Panc1 (cell line): Measurements from ENCODE around the gene SLC41A3. TPM values are rescaled to one million over a fixed set of nuclear protein-coding genes. Genes with fewer than 3 reads are reported as not detected.

Experiments used
- ATAC-seq: fragments of 200-7000 bp; cut with Tn5 transposase; 2 replicates; pipeline ENCODE4 v1.9.1; 2020; ENCODE audit warnings: mild to moderate bottlenecking, moderate library complexity
- BruUV-seq: library from RNA; stranded (reverse); fragments of 400-500 nt; replicated peaks from 2 replicates; lab custom pipeline; 2021; lab: Mats Ljungman, UMichigan
- CTCF ChIA-PET: fragments of 300-600 bp; sonication (Branson Sonifier 250); formaldehyde crosslinking; loops from one replicate; lab custom pipeline; 2022; ENCODE audit warnings: antibody characterized with exemption; lab: Charles Lee
- POLR2A ChIA-PET: fragments of 300-600 bp; sonication (Branson Sonifier 250); formaldehyde crosslinking; loops from one replicate; lab custom pipeline; 2022; ENCODE audit warnings: antibody characterized with exemption; lab: Charles Lee
- DNase-seq: peaks from one replicate; pipeline ENCODE4 v3.0.0-alpha.2; 2010; ENCODE audit warnings: low read depth, low spot score
- H3K27ac ChIP-seq: 2 replicates; pipeline ENCODE4 v1.5.1; 2011; ENCODE audit warnings: mild to moderate bottlenecking, low read length, inconsistent platforms
- H3K27me3 ChIP-seq: fragments of 200-500 bp; sonication (Bioruptor generic); 2 replicates; pipeline ENCODE4 v1.6.0; 2014; ENCODE audit warnings: low read length, inconsistent platforms; ENCODE audit not compliant: control insufficient read depth, insufficient read depth
- H3K36me3 ChIP-seq: fragments of 200-500 bp; sonication (Bioruptor generic); 2 replicates; pipeline ENCODE4 v1.5.1; 2014; ENCODE audit warnings: inconsistent platforms, mild to moderate bottlenecking, low read length, moderate library complexity; ENCODE audit not compliant: control insufficient read depth, insufficient read depth
- H3K4me1 ChIP-seq: 2 replicates; pipeline ENCODE4 v1.5.1; 2011; ENCODE audit warnings: inconsistent platforms, mild to moderate bottlenecking, low read length, moderate library complexity; ENCODE audit not compliant: control insufficient read depth, insufficient read depth
- H3K4me3 ChIP-seq, 2 experiments: 2 replicates each; pipeline ENCODE4 v1.5.1; 2011 to 2012; ENCODE audit warnings: low read depth in 2 of 2, low read length in 2 of 2, mild to moderate bottlenecking in 2 of 2, inconsistent platforms in 1 of 2, moderate library complexity in 1 of 2
- H3K9me3 ChIP-seq: fragments of 200-500 bp; sonication (Bioruptor generic); 2 replicates; pipeline ENCODE4 v1.5.1; 2014; ENCODE audit warnings: low read depth, mild to moderate bottlenecking, inconsistent platforms, low read length, moderate library complexity; ENCODE audit not compliant: control insufficient read depth, insufficient read depth
- POLR2AphosphoS5 ChIP-seq: IDR thresholded peaks from 2 replicates; pipeline ENCODE4 v1.6.1; 2012; ENCODE audit warnings: mild to moderate bottlenecking, low read depth, low read length, moderate library complexity
- SIN3A ChIP-seq: IDR thresholded peaks from 2 replicates; pipeline ENCODE4 v1.6.1; 2012; ENCODE audit warnings: low read depth, mild to moderate bottlenecking, low read length, moderate library complexity, borderline replicate concordance; ENCODE audit not compliant: insufficient read depth
- TCF7L2 ChIP-seq: IDR thresholded peaks from 2 replicates; pipeline ENCODE4 v1.6.1; 2011; ENCODE audit warnings: mild to moderate bottlenecking, low read depth, low read length, inconsistent platforms
- in situ Hi-C: cut with HindIII; loops from 2 replicates; pipeline ENCODE4 v1.10.0; 2016; ENCODE audit warnings: low sequenced_read_pairs, low pct_unique_long_range_greater_than_20kb
- intact Hi-C: fragments of 100-400 bp; cut with micrococcal nuclease; formaldehyde crosslinking; loops from one replicate; pipeline ENCODE4 v1.10.0; 2022; ENCODE audit not compliant: unreplicated experiment
- total RNA-seq: library from RNA; stranded (reverse); gene quantifications from one replicate; pipeline ENCODE4 v1.2.1, GENCODE V29; 2021; ENCODE audit not compliant: unreplicated experiment
- TF ChIP-seq, protein P1 (sequence below): fragments of 450-650 bp; IDR thresholded peaks from 2 replicates; pipeline ENCODE4 v1.5.1; 2017; ENCODE audit warnings: mild to moderate bottlenecking
- TF ChIP-seq, protein P2 (sequence below), 2 experiments: IDR thresholded peaks; 2 replicates each; pipeline ENCODE4 v1.6.1; 2011 to 2012; ENCODE audit warnings: low read depth in 2 of 2, control low read depth in 1 of 2, low read length in 1 of 2, mild to moderate bottlenecking in 1 of 2, moderate library complexity in 1 of 2; ENCODE audit not compliant: insufficient read depth in 1 of 2

SLC41A3 gene
- total RNA-seq, 1 experiment from 2014 or later, result 39.0 TPM

DNA sequence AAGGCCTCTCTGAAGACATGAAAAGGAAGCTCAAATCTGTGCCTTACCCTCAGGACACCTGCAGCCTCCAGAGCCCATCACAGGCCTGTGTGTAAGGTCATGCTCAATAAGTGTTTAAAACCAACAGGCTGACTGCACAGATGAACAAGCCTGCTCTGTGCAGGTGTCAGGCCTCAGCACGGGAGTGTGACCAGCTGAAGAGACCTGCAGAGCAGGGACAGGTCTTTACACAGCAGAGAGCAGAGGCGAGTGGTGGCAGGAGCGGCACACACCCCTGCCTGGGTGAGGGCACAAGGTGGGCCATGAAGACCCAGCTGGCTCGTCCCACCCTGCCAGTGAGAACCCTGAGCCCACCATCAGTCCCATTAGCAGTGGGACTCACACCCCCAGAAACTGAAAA lies 58.1 kb downstream of the SLC41A3 start:
- intact Hi-C loops (no loop called here), in situ Hi-C loops (no loop called here)
- DNase-seq (no peak), ATAC-seq (0 out of 2 replicates have a peak, but pooled peaks have one; percentile 52)
- Histone ChIP-seq H3K9me3 (no peaks in the 10 kb centered on the region; the same call in 1 of the 2 replicates), H3K4me1 (no peaks in the 10 kb centered on the region), H3K27ac (no peak overlapping the region), H3K36me3 (no peaks in the 10 kb centered on the region), H3K27me3 (no peaks in the 10 kb centered on the region), H3K4me3 (no peak overlapping the region)
- TF ChIP-seq, protein P1, sequence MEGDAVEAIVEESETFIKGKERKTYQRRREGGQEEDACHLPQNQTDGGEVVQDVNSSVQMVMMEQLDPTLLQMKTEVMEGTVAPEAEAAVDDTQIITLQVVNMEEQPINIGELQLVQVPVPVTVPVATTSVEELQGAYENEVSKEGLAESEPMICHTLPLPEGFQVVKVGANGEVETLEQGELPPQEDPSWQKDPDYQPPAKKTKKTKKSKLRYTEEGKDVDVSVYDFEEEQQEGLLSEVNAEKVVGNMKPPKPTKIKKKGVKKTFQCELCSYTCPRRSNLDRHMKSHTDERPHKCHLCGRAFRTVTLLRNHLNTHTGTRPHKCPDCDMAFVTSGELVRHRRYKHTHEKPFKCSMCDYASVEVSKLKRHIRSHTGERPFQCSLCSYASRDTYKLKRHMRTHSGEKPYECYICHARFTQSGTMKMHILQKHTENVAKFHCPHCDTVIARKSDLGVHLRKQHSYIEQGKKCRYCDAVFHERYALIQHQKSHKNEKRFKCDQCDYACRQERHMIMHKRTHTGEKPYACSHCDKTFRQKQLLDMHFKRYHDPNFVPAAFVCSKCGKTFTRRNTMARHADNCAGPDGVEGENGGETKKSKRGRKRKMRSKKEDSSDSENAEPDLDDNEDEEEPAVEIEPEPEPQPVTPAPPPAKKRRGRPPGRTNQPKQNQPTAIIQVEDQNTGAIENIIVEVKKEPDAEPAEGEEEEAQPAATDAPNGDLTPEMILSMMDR, result no peak
- TF ChIP-seq POLR2AphosphoS5, result no peak
- no peak for TF ChIP-seq SIN3A
- no peak for TF ChIP-seq TCF7L2
- TF ChIP-seq, protein P2, sequence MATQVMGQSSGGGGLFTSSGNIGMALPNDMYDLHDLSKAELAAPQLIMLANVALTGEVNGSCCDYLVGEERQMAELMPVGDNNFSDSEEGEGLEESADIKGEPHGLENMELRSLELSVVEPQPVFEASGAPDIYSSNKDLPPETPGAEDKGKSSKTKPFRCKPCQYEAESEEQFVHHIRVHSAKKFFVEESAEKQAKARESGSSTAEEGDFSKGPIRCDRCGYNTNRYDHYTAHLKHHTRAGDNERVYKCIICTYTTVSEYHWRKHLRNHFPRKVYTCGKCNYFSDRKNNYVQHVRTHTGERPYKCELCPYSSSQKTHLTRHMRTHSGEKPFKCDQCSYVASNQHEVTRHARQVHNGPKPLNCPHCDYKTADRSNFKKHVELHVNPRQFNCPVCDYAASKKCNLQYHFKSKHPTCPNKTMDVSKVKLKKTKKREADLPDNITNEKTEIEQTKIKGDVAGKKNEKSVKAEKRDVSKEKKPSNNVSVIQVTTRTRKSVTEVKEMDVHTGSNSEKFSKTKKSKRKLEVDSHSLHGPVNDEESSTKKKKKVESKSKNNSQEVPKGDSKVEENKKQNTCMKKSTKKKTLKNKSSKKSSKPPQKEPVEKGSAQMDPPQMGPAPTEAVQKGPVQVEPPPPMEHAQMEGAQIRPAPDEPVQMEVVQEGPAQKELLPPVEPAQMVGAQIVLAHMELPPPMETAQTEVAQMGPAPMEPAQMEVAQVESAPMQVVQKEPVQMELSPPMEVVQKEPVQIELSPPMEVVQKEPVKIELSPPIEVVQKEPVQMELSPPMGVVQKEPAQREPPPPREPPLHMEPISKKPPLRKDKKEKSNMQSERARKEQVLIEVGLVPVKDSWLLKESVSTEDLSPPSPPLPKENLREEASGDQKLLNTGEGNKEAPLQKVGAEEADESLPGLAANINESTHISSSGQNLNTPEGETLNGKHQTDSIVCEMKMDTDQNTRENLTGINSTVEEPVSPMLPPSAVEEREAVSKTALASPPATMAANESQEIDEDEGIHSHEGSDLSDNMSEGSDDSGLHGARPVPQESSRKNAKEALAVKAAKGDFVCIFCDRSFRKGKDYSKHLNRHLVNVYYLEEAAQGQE (IDR thresholded peaks at IDR 0.05; ENCODE audit: insufficient read depth in 1 of 2, low read depth in 2 of 2, low read length in 1 of 2), result no peak
- no TSS peak for BruUV-seq
- POLR2A ChIA-PET, result no interaction called here
- CTCF ChIA-PET, result no interaction called here

DNA sequence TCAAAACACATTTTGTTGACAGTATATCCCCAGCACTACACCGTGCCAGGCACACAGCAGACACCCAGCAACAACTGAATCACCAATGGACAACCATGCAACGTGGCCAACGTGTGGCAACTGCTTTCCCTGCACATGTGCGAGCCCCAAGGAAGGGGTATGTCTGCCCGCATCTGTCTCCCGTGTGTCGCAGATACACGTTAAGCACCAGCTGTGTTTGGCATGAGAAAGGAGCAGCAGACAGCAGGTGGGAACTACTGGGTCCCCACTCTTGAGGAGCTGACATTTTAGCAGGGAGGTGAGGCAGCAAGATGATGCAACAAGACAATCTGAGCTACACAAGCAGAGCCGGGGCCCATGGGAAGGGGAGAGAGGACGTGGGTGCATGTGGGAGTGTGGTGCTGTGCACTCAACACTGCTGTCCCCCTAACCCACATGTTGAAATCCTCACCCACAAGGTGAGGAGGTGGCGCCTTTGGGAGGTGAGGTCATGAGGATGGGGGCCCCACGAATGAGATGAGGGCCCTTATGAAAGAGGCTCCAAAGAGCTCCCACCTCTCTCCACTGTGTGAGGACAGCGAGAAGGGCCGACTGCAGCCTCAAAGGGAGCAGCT lies 58.7 kb downstream of the SLC41A3 start:
- no peaks in the 10 kb centered on the region; the same call in 1 of the 2 replicates for H3K9me3 ChIP-seq
- DNase-seq (no peak), ATAC-seq (no peak)
- no peak overlapping the region for H3K27ac ChIP-seq
- TF ChIP-seq POLR2AphosphoS5, result no peak
- TF ChIP-seq SIN3A, result no peak
- TF ChIP-seq, protein P2 (IDR thresholded peaks at IDR 0.05; ENCODE audit: insufficient read depth in 1 of 2, low read depth in 2 of 2, low read length in 1 of 2), result no peak
- TF ChIP-seq TCF7L2, result no peak
- TF ChIP-seq, protein P1, result no peak
- CTCF ChIA-PET, result no interaction called here
- H3K36me3 ChIP-seq, result no peaks in the 10 kb centered on the region
- intact Hi-C loops, result no loop called here
- no peaks in the 10 kb centered on the region for H3K4me1 ChIP-seq
- in situ Hi-C loops, result no loop called here
- no peak overlapping the region for H3K4me3 ChIP-seq
- BruUV-seq, result no TSS peak
- H3K27me3 ChIP-seq, result no peaks in the 10 kb centered on the region
- POLR2A ChIA-PET, result interaction anchor here (0.6 kb wide), 1 partner anchor 59 kb away, joined by 9 read pairs; the partner anchor contains the start of gene SLC41A3
